NB4 (cell line): Measurements from ENCODE around the gene GARS1.

Experiments
- CTCF ChIP-seq: IDR thresholded peaks from one replicate; pipeline ENCODE4 v1.5.1; 2012; ENCODE audit warnings: low read depth, low read length
- MYC ChIP-seq: IDR thresholded peaks from 2 replicates; pipeline ENCODE4 v1.6.1; 2011; ENCODE audit warnings: low read depth, low read length
- POLR2A ChIP-seq: IDR thresholded peaks from 2 replicates; pipeline ENCODE4 v1.6.1; 2011; ENCODE audit warnings: mild to moderate bottlenecking; ENCODE audit not compliant: insufficient read length; ENCODE audit errors: extremely low read depth
- TF ChIP-seq, protein P1 (sequence below): IDR thresholded peaks from 2 replicates; pipeline ENCODE4 v1.6.1; 2011; ENCODE audit warnings: low read depth, low read length

GRCh38 chr7:30652132-30652531, 57.5 kb downstream of the GARS1 start:
- TF ChIP-seq CTCF (no peak), POLR2A (no peak), MYC (no peak)
- TF ChIP-seq, protein P1, sequence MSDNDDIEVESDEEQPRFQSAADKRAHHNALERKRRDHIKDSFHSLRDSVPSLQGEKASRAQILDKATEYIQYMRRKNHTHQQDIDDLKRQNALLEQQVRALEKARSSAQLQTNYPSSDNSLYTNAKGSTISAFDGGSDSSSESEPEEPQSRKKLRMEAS = no peak
